Neuronal stem cell (in vitro differentiated cells): ENCODE results near the gene CDH3.

Source experiments
- DNase-seq: peaks from one replicate; pipeline ENCODE4 v3.0.0-alpha.2; 2013; ENCODE audit warnings: low spot score
- H2AFZ ChIP-seq: one replicate; pipeline ENCODE4 v1.6.1; 2013; ENCODE audit warnings: mild to moderate bottlenecking, low read length, inconsistent platforms
- H2AK5ac ChIP-seq: 2 replicates; pipeline ENCODE4 v1.6.1; 2013; ENCODE audit warnings: low read depth, mild to moderate bottlenecking, inconsistent platforms, low read length, moderate library complexity, mixed read lengths
- H2BK120ac ChIP-seq: 2 replicates; pipeline ENCODE4 v1.6.1; 2013; ENCODE audit warnings: low read depth, mild to moderate bottlenecking, inconsistent platforms, low read length, moderate library complexity, mixed read lengths
- H2BK12ac ChIP-seq: one replicate; pipeline ENCODE4 v1.6.1; 2013; ENCODE audit warnings: low read length, inconsistent platforms
- H2BK15ac ChIP-seq: 2 replicates; pipeline ENCODE4 v1.6.1; 2013; ENCODE audit warnings: mild to moderate bottlenecking, low read length, inconsistent platforms, mixed read lengths
- H2BK5ac ChIP-seq: one replicate; pipeline ENCODE4 v1.6.1; 2013; ENCODE audit warnings: inconsistent platforms, mild to moderate bottlenecking, low read length, moderate library complexity
- H3K14ac ChIP-seq: one replicate; pipeline ENCODE4 v1.6.1; 2013; ENCODE audit warnings: low read length, inconsistent platforms
- H3K18ac ChIP-seq: 2 replicates; pipeline ENCODE4 v1.6.1; 2013; ENCODE audit warnings: low read length, inconsistent platforms
- H3K23ac ChIP-seq: 2 replicates; pipeline ENCODE4 v1.6.1; 2013; ENCODE audit warnings: low read depth, mild to moderate bottlenecking, mixed read lengths, low read length, inconsistent platforms; ENCODE audit not compliant: poor library complexity
- H3K27ac ChIP-seq: replicated peaks from 3 replicates; pipeline ENCODE4 v1.5.1; 2013; ENCODE audit warnings: low read length, inconsistent platforms
- H3K27me3 ChIP-seq, 3 experiments: 2 replicates each; pipeline ENCODE4 v1.6.1; 2013; ENCODE audit warnings: low read length in 3 of 3, mild to moderate bottlenecking in 2 of 3, inconsistent platforms in 1 of 3, low read depth in 1 of 3, mixed read lengths in 1 of 3, moderate library complexity in 1 of 3; ENCODE audit not compliant: control insufficient read depth in 3 of 3, insufficient read depth in 3 of 3
- H3K36me3 ChIP-seq, 2 donors: replicated peaks in 1 of 2; 2 replicates each; pipeline ENCODE4 v1.6.1; 2013; ENCODE audit warnings: low read length in 2 of 2; ENCODE audit not compliant: control insufficient read depth in 2 of 2, insufficient read depth in 2 of 2
- H3K4ac ChIP-seq: 2 replicates; pipeline ENCODE4 v1.6.1; 2013; ENCODE audit warnings: inconsistent platforms, mild to moderate bottlenecking, low read length, moderate library complexity
- H3K4me1 ChIP-seq, 2 donors: 1 replicate in 1 of 2; 2 replicates in 1 of 2; pipeline ENCODE4 v1.6.1; 2013; ENCODE audit warnings: low read length in 2 of 2, low read depth in 1 of 2; ENCODE audit not compliant: control insufficient read depth in 2 of 2, insufficient read depth in 1 of 2
- H3K4me2 ChIP-seq: one replicate; pipeline ENCODE4 v1.6.1; 2013; ENCODE audit warnings: mild to moderate bottlenecking, low read length, inconsistent platforms; ENCODE audit not compliant: insufficient read depth, poor library complexity, severe bottlenecking
- H3K4me3 ChIP-seq, 2 donors: 2 replicates each; pipeline ENCODE4 v1.5.1; 2013; ENCODE audit warnings: low read length in 2 of 2, mild to moderate bottlenecking in 2 of 2, inconsistent platforms in 1 of 2, moderate library complexity in 1 of 2
- H3K79me1 ChIP-seq: one replicate; pipeline ENCODE4 v1.6.1; 2013; ENCODE audit warnings: low read depth, mild to moderate bottlenecking, inconsistent platforms, low read length, moderate library complexity
- H3K9ac ChIP-seq: one replicate; pipeline ENCODE4 v1.6.1; 2013; ENCODE audit warnings: mild to moderate bottlenecking, low read depth, low read length, inconsistent platforms; ENCODE audit not compliant: poor library complexity
- H3K9me3 ChIP-seq, 2 donors: replicated peaks in 1 of 2; 2 replicates each; pipeline versions ENCODE3 to v1.6.1; 2013; ENCODE audit warnings: low read length in 2 of 2, mild to moderate bottlenecking in 2 of 2, inconsistent platforms in 1 of 2, low read depth in 1 of 2, mixed read lengths in 1 of 2, moderate library complexity in 1 of 2; ENCODE audit not compliant: control insufficient read depth in 2 of 2, insufficient read depth in 1 of 2
- H4K8ac ChIP-seq: one replicate; pipeline ENCODE4 v1.6.1; 2013; ENCODE audit warnings: low read depth, mild to moderate bottlenecking, inconsistent platforms, low read length, moderate library complexity
- H4K91ac ChIP-seq: one replicate; pipeline ENCODE4 v1.6.1; 2013; ENCODE audit warnings: low read length, low read depth, mild to moderate bottlenecking, inconsistent platforms; ENCODE audit not compliant: poor library complexity
- WGBS, 2 donors: extraction: QIAGEN DNeasy Blood & Tissue Kit; methylation state at CpG; one replicate each; pipeline ENCODE4 v1.1.7; 2013; ENCODE audit warnings: missing lambda C conversion rate in 2 of 2, mixed read lengths in 1 of 2; ENCODE audit not compliant: insufficient read length in 2 of 2, insufficient replicate concordance in 1 of 2; ENCODE audit errors: extremely low coverage in 2 of 2; 5-methylcytosine and 5-hydroxymethylcytosine counted together

The CDH3 gene

DNA sequence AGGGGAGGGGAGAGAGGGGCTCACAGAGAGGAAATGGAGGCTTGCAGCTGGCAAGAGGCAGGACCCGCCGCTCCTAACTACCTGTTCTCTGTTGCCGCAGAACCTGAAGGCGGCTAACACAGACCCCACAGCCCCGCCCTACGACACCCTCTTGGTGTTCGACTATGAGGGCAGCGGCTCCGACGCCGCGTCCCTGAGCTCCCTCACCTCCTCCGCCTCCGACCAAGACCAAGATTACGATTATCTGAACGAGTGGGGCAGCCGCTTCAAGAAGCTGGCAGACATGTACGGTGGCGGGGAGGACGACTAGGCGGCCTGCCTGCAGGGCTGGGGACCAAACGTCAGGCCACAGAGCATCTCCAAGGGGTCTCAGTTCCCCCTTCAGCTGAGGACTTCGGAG lies 53.0 kb downstream of the CDH3 start:
- H3K18ac ChIP-seq: no peak overlapping the region
- no peak overlapping the region for H2BK5ac ChIP-seq
- no peak overlapping the region for H4K8ac ChIP-seq

DNA sequence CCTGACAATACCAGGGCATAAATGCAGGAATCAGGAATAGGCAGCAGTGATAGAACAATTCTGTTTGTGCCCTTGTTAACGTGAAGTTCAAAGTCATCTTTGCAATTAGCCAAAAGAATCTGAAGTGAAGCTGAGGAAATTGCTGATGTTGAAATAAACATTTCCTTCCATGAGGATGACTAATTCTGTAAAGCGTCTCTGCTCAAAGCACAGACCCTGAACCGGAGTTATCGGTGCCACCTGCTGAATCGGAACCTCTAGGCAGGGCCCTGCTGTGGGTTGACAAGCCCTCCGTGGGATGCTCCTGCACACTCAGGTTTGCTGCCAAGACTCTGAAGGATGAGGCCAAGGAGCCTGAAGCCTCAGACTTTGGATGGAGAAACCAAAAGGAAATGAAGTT lies 55.0 kb downstream of the CDH3 start:
- Histone ChIP-seq H3K27me3 (no peaks in the 10 kb centered on the region), H3K14ac (no peak overlapping the region), H3K36me3 (no peaks in the 10 kb centered on the region), H2BK5ac (no peak overlapping the region), H2AFZ (no peak overlapping the region), H3K23ac (no peak overlapping the region), H3K4me2 (no peak overlapping the region), H4K91ac (no peak overlapping the region), H3K4ac (no peak overlapping the region), H3K79me1 (no peaks in the 10 kb centered on the region), H3K27ac (no peak overlapping the region), H2BK12ac (no peak overlapping the region), H3K9ac (no peak overlapping the region), H2BK120ac (no peak overlapping the region), H3K18ac (no peak overlapping the region), H3K4me1 (no peaks in the 10 kb centered on the region), H2BK15ac (no peak overlapping the region), H3K4me3 (no peak overlapping the region), H4K8ac (no peak overlapping the region), H3K9me3 (no peaks in the 10 kb centered on the region), H2AK5ac (no peak overlapping the region)
- no peak for DNase-seq
- no CpG with 5 or more reads among the region's 6 CpGs for WGBS, 2 donors

More for the DNA sequence above, 53.0 kb downstream of the CDH3 start:
- H3K36me3 ChIP-seq: no peaks in the 10 kb centered on the region
- no peaks in the 10 kb centered on the region for H3K27me3 ChIP-seq
- no peak overlapping the region for H2AK5ac ChIP-seq
- no peak overlapping the region for H3K4me2 ChIP-seq
- no peak overlapping the region for H2BK15ac ChIP-seq
- no peaks in the 10 kb centered on the region for H3K79me1 ChIP-seq
- no peaks in the 10 kb centered on the region for H3K4me1 ChIP-seq
- no peak overlapping the region for H2BK120ac ChIP-seq
- H3K9me3 ChIP-seq: no peaks in the 10 kb centered on the region
- H3K4me3 ChIP-seq: no peak overlapping the region
- H2AFZ ChIP-seq: no peak overlapping the region
- no peak overlapping the region for H3K9ac ChIP-seq
- no peak overlapping the region for H3K14ac ChIP-seq
- H4K91ac ChIP-seq: no peak overlapping the region
- no CpG with 5 or more reads among the region's 23 CpGs for WGBS, 2 donors
- no peak for DNase-seq
- no peak overlapping the region for H3K23ac ChIP-seq
- no peak overlapping the region for H2BK12ac ChIP-seq
- H3K27ac ChIP-seq: no peak overlapping the region
- no peak overlapping the region for H3K4ac ChIP-seq

DNA sequence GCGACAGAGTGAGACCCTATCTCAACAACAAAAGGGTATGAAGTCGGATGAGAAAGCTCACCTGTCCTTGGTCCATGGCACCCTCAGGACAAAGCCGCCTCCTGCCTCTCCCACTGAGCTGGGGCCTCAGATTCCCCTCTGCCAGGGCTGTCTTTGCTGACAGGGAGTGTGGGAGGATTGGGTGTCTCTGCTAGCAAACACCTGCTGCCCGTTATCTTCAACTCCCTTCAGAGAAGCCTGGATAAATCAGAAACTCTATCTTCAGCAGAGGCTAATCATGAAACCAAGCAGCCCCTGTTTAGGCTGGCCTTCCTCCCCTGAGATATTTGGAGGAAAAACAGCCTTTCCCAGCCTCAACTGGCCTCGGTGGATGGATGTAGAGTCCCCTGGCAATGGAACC lies 55.7 kb downstream of the CDH3 start:
- DNase-seq: no peak
- Histone ChIP-seq H4K91ac (no peak overlapping the region), H2AK5ac (no peak overlapping the region), H2AFZ (no peak overlapping the region), H3K36me3 (no peaks in the 10 kb centered on the region), H3K27ac (no peak overlapping the region), H3K27me3 (no peaks in the 10 kb centered on the region), H3K14ac (no peak overlapping the region), H3K9ac (no peak overlapping the region), H3K4me1 (no peaks in the 10 kb centered on the region), H2BK120ac (no peak overlapping the region), H2BK15ac (no peak overlapping the region), H4K8ac (no peak overlapping the region), H3K18ac (no peak overlapping the region), H2BK12ac (no peak overlapping the region), H3K4me2 (no peak overlapping the region), H2BK5ac (no peak overlapping the region), H3K79me1 (no peaks in the 10 kb centered on the region), H3K4me3 (no peak overlapping the region), H3K4ac (no peak overlapping the region), H3K9me3 (no peaks in the 10 kb centered on the region), H3K23ac (no peak overlapping the region)
- WGBS, 2 donors: no CpG with 5 or more reads among the region's 5 CpGs

- H3K23ac ChIP-seq: peak overlapping the region; percentile 67
- H4K91ac ChIP-seq: no peak overlapping the region
- no peak overlapping the region for H2BK120ac ChIP-seq
- peak; percentile 62 for DNase-seq
- no peak overlapping the region for H3K14ac ChIP-seq
- no peaks in the 10 kb centered on the region for H3K9me3 ChIP-seq
- no peak overlapping the region for H2BK15ac ChIP-seq
- H4K8ac ChIP-seq: no peak overlapping the region
- H3K4me2 ChIP-seq: no peak overlapping the region
- no peak overlapping the region for H2AK5ac ChIP-seq
- H2BK5ac ChIP-seq: no peak overlapping the region
- H2AFZ ChIP-seq: no peak overlapping the region
- H2BK12ac ChIP-seq: no peak overlapping the region
- H3K36me3 ChIP-seq: no peaks in the 10 kb centered on the region
- no CpG with 5 or more reads among the region's 15 CpGs for WGBS, 2 donors
- H3K4me1 ChIP-seq: peaks cover 0 to 11% of the 10 kb centered on the region in 2 donors
- no peaks in the 10 kb centered on the region for H3K27me3 ChIP-seq
- no peak overlapping the region for H3K4me3 ChIP-seq
- no peak overlapping the region for H3K18ac ChIP-seq
- H3K4ac ChIP-seq: no peak overlapping the region
- no peak overlapping the region for H3K27ac ChIP-seq
- H3K79me1 ChIP-seq: no peaks in the 10 kb centered on the region
- H3K9ac ChIP-seq: no peak overlapping the region
These were observed 59.2 kb downstream of the CDH3 start for GRCh38 chr16:68704232-68704867.
